ENCODE data around the gene DNAJC27.

DNAJC27 gene

GRCh38 chr2:24929230-24929629 is 42.5 kb downstream of the DNAJC27 start:
- intact Hi-C loops (cut with DNase I), result no loop called here
- no peak for DNase-seq

- intact Hi-C loops (cut with DNase I), result no loop called here
- DNase-seq, result no peak
These were observed 43.7 kb downstream of the DNAJC27 start for GRCh38 chr2:24928036-24928435.

- DNase-seq, result peak in 6 of 10 donors; percentile 38 to 92 (median 65)
- intact Hi-C loops (cut with DNase I), result no loop called here
These were observed 45.0 kb downstream of the DNAJC27 start for GRCh38 chr2:24926602-24927252.

GRCh38 chr2:24926220-24926601 is 45.5 kb downstream of the DNAJC27 start:
- intact Hi-C loops (cut with DNase I), result no loop called here

GRCh38 chr2:24925815-24926214 is 45.9 kb downstream of the DNAJC27 start:
- no peak for DNase-seq
- intact Hi-C loops (cut with DNase I), result no loop called here

More at GRCh38 chr2:24926220-24926601, 45.5 kb downstream of the DNAJC27 start:
- no peak for DNase-seq

GRCh38 chr2:24924732-24925131 is 47.0 kb downstream of the DNAJC27 start:
- no peak for DNase-seq
- intact Hi-C loops (cut with DNase I), result loop anchor here (5.0 kb wide), 1 partner anchor 48 kb away; the partner anchor contains the start of gene DNAJC27

GRCh38 chr2:24924266-24924665 is 47.5 kb downstream of the DNAJC27 start:
- no peak for DNase-seq
- intact Hi-C loops (cut with DNase I), result loop anchor here (5.0 kb wide), 1 partner anchor 48 kb away; the partner anchor contains the start of gene DNAJC27

GRCh38 chr2:24923106-24923505 is 48.6 kb downstream of the DNAJC27 start:
- intact Hi-C loops (cut with DNase I), result loop anchor here (5.0 kb wide), 1 partner anchor 49 kb away; the partner anchor contains the start of gene DNAJC27
- no peak for DNase-seq

GRCh38 chr2:24922556-24922955 is 49.2 kb downstream of the DNAJC27 start:
- no peak for DNase-seq
- intact Hi-C loops (cut with DNase I), result loop anchor here (5.0 kb wide), 1 partner anchor 50 kb away; the partner anchor contains the start of gene DNAJC27

- no peak for DNase-seq
- intact Hi-C loops (cut with DNase I), result loop anchor here (5.0 kb wide), 1 partner anchor 51 kb away; the partner anchor contains the start of gene DNAJC27
These were observed 50.8 kb downstream of the DNAJC27 start for GRCh38 chr2:24920809-24921441.

GRCh38 chr2:24920098-24920808 is 51.5 kb downstream of the DNAJC27 start, which contains the start of gene ADCY3:
Gene ADCY3, minus strand, starts transcription at chr2:24920237. Its CDS starts 1,250 bp downstream, at chr2:24918987.
- DNase-seq, result peak; percentile 43 to 92 (median 66)
- intact Hi-C loops (cut with DNase I), result loop anchor here (5.0 kb wide), 1 partner anchor 52 kb away; the partner anchor contains the start of gene DNAJC27

GRCh38 chr2:24919506-24920097 is 52.2 kb downstream of the DNAJC27 start:
- no peak for DNase-seq
- intact Hi-C loops (cut with DNase I), result loop anchor here (5.0 to 10.0 kb wide), 2 partner anchors 53 to 425 kb away; partner anchors contain the start of genes DNAJC27 and NCOA1

GRCh38 chr2:24919037-24919505 is 52.7 kb downstream of the DNAJC27 start:
- intact Hi-C loops (cut with DNase I), result loop anchor here (10.0 kb wide), 1 partner anchor 424 kb away; the partner anchor contains the start of gene NCOA1
- peak in 1 of 10 donors; percentile 32 for DNase-seq

- intact Hi-C loops (cut with DNase I), result loop anchor here (10.0 kb wide), 1 partner anchor 424 kb away; the partner anchor contains the start of gene NCOA1
- peak in 1 of 10 donors; percentile 75 for DNase-seq
These were observed 53.3 kb downstream of the DNAJC27 start for GRCh38 chr2:24918326-24919036.

GRCh38 chr2:24917731-24918325 is 53.9 kb downstream of the DNAJC27 start:
- DNase-seq, result peak in 1 of 10 donors; percentile 44
- intact Hi-C loops (cut with DNase I), result loop anchor here (10.0 kb wide), 1 partner anchor 423 kb away; the partner anchor contains the start of gene NCOA1

GRCh38 chr2:24917086-24917485 is 54.7 kb downstream of the DNAJC27 start:
- no peak for DNase-seq
- intact Hi-C loops (cut with DNase I), result loop anchor here (10.0 kb wide), 1 partner anchor 422 kb away; the partner anchor contains the start of gene NCOA1

GRCh38 chr2:24915796-24916195 is 56.0 kb downstream of the DNAJC27 start:
- DNase-seq, result no peak

GRCh38 chr2:24915175-24915574 is 56.6 kb downstream of the DNAJC27 start:
- intact Hi-C loops (cut with DNase I), result loop anchor here (10.0 kb wide), 1 partner anchor 420 kb away; the partner anchor contains the start of gene NCOA1
- no peak for DNase-seq

More at GRCh38 chr2:24915796-24916195, 56.0 kb downstream of the DNAJC27 start:
- intact Hi-C loops (cut with DNase I), result loop anchor here (10.0 kb wide), 1 partner anchor 421 kb away; the partner anchor contains the start of gene NCOA1

All from posterior cingulate gyrus (tissue), 11 donors.